ENCODE results near the gene CDC26. TPM values are rescaled to one million over a fixed set of nuclear protein-coding genes. Genes with fewer than 3 reads are reported as not detected.
A peak's percentile ranks its signal among the peaks of the same experiment; 100 is the strongest.

CDC26 gene
- total and polyA plus RNA-seq, 8 donors: 27.8 to 37.2 (median 32.7) TPM

DNA sequence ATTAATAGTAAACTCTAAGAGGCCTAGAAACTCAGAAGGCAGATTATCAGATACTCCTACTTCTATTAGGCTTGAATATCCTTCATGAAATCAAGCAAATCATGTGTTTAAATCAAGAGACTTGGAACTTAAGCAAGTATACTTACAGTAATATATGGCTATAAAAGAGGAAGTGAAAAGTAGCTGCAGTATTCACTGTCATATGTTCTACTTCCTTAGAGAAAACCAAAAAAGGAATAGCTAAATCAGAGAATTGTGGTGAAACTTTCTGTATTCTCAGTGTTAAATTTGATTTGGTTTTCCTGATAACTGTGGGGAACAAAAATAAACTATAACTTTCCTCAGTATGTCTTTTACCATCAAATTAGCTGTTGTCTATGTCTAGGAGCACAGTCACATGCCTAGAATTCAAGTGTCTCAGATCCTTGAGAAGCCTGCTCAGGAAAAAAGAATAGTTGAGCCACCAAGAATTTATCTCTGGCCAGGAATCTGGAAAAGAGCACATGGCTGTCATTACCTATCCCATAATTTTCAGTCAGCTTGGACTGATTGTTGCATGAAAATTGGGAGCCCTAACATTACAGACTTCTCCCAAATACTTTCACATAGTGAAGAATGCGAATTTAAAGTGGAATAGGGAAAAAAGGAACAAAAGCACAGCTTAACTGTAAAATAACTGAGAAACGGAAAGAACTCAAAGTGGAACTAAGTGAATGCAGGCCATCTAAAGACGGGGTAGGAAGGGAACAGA lies 56.0 kb downstream of the CDC26 start:
- no peak for ATAC-seq
- no peak for DNase-seq
- Histone ChIP-seq H3K36me3 (peaks cover 0 to 5% of the 10 kb centered on the region in 2 donors), H3K27me3 (no peaks in the 10 kb centered on the region), H3K4me3 (peak overlapping the region in 1 of 2 donors; percentile 87), H3K27ac (peak overlapping the region; percentile 62 to 93), H3K4me1 (peaks cover 20 to 84% of the 10 kb centered on the region in 2 donors), H3K9me3 (no peaks in the 10 kb centered on the region)
- TF ChIP-seq, protein P1, sequence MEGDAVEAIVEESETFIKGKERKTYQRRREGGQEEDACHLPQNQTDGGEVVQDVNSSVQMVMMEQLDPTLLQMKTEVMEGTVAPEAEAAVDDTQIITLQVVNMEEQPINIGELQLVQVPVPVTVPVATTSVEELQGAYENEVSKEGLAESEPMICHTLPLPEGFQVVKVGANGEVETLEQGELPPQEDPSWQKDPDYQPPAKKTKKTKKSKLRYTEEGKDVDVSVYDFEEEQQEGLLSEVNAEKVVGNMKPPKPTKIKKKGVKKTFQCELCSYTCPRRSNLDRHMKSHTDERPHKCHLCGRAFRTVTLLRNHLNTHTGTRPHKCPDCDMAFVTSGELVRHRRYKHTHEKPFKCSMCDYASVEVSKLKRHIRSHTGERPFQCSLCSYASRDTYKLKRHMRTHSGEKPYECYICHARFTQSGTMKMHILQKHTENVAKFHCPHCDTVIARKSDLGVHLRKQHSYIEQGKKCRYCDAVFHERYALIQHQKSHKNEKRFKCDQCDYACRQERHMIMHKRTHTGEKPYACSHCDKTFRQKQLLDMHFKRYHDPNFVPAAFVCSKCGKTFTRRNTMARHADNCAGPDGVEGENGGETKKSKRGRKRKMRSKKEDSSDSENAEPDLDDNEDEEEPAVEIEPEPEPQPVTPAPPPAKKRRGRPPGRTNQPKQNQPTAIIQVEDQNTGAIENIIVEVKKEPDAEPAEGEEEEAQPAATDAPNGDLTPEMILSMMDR (IDR thresholded peaks at IDR 0.05): no peak
- intact Hi-C loops (cut with DNase I): no loop called here

Other genes with a start within 250 kb of the CDC26 start
- gene ZFP37, start 218.8 kb downstream of the CDC26 start, total RNA-seq: 1 to 10 TPM; 1.8 to 2.2 TPM
- 10 to 100 TPM; 11.8 to 15.2 (median 13.5) TPM for gene ZFP37, start 218.8 kb downstream of the CDC26 start, polyA plus RNA-seq (ENCODE audit: insufficient read length in 6 of 6)
- 10 to 100 TPM; 22.0 to 39.3 TPM for gene SLC31A2, start 124.6 kb downstream of the CDC26 start, total RNA-seq
- gene SLC31A2, start 124.6 kb downstream of the CDC26 start, polyA plus RNA-seq (ENCODE audit: insufficient read length in 6 of 6): 1 to 10 TPM; 2.4 to 3.4 (median 2.7) TPM
- gene FKBP15, start 54.3 kb downstream of the CDC26 start, total RNA-seq: 10 to 100 TPM; 35.7 to 55.3 TPM
- gene FKBP15, start 54.3 kb downstream of the CDC26 start, polyA plus RNA-seq (ENCODE audit: insufficient read length in 6 of 6): 10 to 100 TPM; 30.4 to 36.5 (median 32.0) TPM
- 10 to 100 TPM; 34.7 to 45.0 TPM for gene SLC31A1, start 54.0 kb downstream of the CDC26 start, total RNA-seq
- 10 to 100 TPM; 14.8 to 18.2 (median 16.7) TPM for gene SLC31A1, start 54.0 kb downstream of the CDC26 start, polyA plus RNA-seq (ENCODE audit: insufficient read length in 6 of 6)
- 10 to 100 TPM; 16.6 to 22.4 TPM for gene PRPF4, start 86 bp upstream of the CDC26 start, total RNA-seq
- 10 to 100 TPM; 29.3 to 34.0 (median 30.4) TPM for gene PRPF4, start 86 bp upstream of the CDC26 start, polyA plus RNA-seq (ENCODE audit: insufficient read length in 6 of 6)
- gene RNF183, start 27.8 kb upstream of the CDC26 start, total RNA-seq: not detected
- under 1 TPM; 0.30 to 0.73 (median 0.49) TPM for gene RNF183, start 27.8 kb upstream of the CDC26 start, polyA plus RNA-seq (ENCODE audit: insufficient read length in 6 of 6)
- 1 to 10 TPM; 3.5 to 4.4 TPM for gene WDR31, start 64.7 kb upstream of the CDC26 start, total RNA-seq
- gene WDR31, start 64.7 kb upstream of the CDC26 start, polyA plus RNA-seq (ENCODE audit: insufficient read length in 6 of 6): 1 to 10 TPM; 5.7 to 8.0 (median 6.5) TPM
- gene BSPRY, start 74.0 kb upstream of the CDC26 start, total RNA-seq: 10 to 100 TPM; 11.2 to 17.9 TPM
- 1 to 10 TPM; 7.5 to 9.3 (median 7.9) TPM for gene BSPRY, start 74.0 kb upstream of the CDC26 start, polyA plus RNA-seq (ENCODE audit: insufficient read length in 6 of 6)
- gene HDHD3, start 101.4 kb upstream of the CDC26 start, total RNA-seq: 10 to 100 TPM; 16.6 to 19.9 TPM
- 10 to 100 TPM; 12.3 to 15.5 (median 14.7) TPM for gene HDHD3, start 101.4 kb upstream of the CDC26 start, polyA plus RNA-seq (ENCODE audit: insufficient read length in 6 of 6)
- gene ALAD, start 125.7 kb upstream of the CDC26 start, total RNA-seq: 10 to 100 TPM; 36.8 to 48.7 TPM
- 10 to 100 TPM; 39.9 to 50.7 (median 44.7) TPM for gene ALAD, start 125.7 kb upstream of the CDC26 start, polyA plus RNA-seq (ENCODE audit: insufficient read length in 6 of 6)
- 10 to 100 TPM; 24.1 to 43.3 TPM for gene POLE3, start 135.1 kb upstream of the CDC26 start, total RNA-seq
- 10 to 100 TPM; 58.7 to 69.0 (median 66.4) TPM for gene POLE3, start 135.1 kb upstream of the CDC26 start, polyA plus RNA-seq (ENCODE audit: insufficient read length in 6 of 6)
- under 1 TPM; 0.47 to 0.73 TPM for gene C9orf43, start 135.2 kb upstream of the CDC26 start, total RNA-seq
- 1 to 10 TPM in 2 of 6 donors, under 1 TPM in 4; 0.53 to 1.2 (median 0.87) TPM for gene C9orf43, start 135.2 kb upstream of the CDC26 start, polyA plus RNA-seq (ENCODE audit: insufficient read length in 6 of 6)
- 10 to 100 TPM; 77.8 to 96.9 TPM for gene RGS3, start 188.2 kb upstream of the CDC26 start, total RNA-seq
- 10 to 100 TPM; 69.6 to 92.4 (median 74.5) TPM for gene RGS3, start 188.2 kb upstream of the CDC26 start, polyA plus RNA-seq (ENCODE audit: insufficient read length in 6 of 6)

Data from left lung (tissue), 10 donors.